ENCODE results near the gene ARHGEF10L.

DNA sequence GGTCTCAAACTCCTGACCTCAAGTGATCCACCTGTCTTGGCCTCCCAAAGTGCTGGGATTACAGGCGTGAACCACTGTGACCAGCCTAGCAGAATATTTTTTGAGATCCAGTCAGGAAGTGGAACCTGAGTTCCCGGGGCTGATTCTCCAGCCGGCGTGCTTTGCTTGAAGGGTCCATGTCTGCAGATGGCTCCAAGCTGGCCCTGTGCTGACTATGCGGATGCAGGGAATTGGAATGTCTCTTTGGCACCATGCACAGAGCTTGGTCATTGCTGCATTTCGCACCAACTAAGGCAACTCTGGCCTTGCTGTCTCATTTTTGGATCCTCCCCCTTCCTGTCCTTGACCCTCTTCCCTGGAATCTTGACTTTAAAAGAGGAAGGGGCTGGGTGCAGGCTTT, 28.1 kb downstream of the ARHGEF10L start:
- no peak for TF ChIP-seq ZNF174 (tag by site-specific recombination; IDR thresholded peaks at IDR 0.05)
- TF ChIP-seq, protein P1, sequence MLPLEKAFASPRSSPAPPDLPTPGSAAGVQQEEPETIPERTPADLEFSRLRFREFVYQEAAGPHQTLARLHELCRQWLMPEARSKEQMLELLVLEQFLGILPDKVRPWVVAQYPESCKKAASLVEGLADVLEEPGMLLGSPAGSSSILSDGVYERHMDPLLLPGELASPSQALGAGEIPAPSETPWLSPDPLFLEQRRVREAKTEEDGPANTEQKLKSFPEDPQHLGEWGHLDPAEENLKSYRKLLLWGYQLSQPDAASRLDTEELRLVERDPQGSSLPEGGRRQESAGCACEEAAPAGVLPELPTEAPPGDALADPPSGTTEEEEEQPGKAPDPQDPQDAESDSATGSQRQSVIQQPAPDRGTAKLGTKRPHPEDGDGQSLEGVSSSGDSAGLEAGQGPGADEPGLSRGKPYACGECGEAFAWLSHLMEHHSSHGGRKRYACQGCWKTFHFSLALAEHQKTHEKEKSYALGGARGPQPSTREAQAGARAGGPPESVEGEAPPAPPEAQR (tag by site-specific recombination; IDR thresholded peaks at IDR 0.05) = no peak
- TF ChIP-seq, protein P2, sequence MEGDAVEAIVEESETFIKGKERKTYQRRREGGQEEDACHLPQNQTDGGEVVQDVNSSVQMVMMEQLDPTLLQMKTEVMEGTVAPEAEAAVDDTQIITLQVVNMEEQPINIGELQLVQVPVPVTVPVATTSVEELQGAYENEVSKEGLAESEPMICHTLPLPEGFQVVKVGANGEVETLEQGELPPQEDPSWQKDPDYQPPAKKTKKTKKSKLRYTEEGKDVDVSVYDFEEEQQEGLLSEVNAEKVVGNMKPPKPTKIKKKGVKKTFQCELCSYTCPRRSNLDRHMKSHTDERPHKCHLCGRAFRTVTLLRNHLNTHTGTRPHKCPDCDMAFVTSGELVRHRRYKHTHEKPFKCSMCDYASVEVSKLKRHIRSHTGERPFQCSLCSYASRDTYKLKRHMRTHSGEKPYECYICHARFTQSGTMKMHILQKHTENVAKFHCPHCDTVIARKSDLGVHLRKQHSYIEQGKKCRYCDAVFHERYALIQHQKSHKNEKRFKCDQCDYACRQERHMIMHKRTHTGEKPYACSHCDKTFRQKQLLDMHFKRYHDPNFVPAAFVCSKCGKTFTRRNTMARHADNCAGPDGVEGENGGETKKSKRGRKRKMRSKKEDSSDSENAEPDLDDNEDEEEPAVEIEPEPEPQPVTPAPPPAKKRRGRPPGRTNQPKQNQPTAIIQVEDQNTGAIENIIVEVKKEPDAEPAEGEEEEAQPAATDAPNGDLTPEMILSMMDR (tag by site-specific recombination; IDR thresholded peaks at IDR 0.05) = no peak
- no peak for TF ChIP-seq ZNF423 (tag by site-specific recombination; IDR thresholded peaks at IDR 0.05)
- TF ChIP-seq, protein P3, sequence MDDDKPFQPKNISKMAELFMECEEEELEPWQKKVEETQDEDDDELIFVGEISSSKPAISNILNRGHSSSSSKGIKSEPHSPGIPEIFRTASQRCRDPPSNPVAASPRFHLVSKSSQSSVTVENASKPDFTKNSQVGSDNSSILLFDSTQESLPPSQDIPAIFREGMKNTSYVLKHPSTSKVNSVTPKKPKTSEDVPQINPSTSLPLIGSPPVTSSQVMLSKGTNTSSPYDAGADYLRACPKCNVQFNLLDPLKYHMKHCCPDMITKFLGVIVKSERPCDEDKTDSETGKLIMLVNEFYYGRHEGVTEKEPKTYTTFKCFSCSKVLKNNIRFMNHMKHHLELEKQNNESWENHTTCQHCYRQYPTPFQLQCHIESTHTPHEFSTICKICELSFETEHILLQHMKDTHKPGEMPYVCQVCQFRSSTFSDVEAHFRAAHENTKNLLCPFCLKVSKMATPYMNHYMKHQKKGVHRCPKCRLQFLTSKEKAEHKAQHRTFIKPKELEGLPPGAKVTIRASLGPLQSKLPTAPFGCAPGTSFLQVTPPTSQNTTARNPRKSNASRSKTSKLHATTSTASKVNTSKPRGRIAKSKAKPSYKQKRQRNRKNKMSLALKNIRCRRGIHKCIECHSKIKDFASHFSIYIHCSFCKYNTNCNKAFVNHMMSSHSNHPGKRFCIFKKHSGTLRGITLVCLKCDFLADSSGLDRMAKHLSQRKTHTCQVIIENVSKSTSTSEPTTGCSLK (tag by site-specific recombination; IDR thresholded peaks at IDR 0.05) = no peak
- no peak for TF ChIP-seq YY1 (tag by site-specific recombination; IDR thresholded peaks at IDR 0.05)
- no peak for TF ChIP-seq ZNF24 (tag by site-specific recombination; IDR thresholded peaks at IDR 0.05)
- TF ChIP-seq, protein P4, sequence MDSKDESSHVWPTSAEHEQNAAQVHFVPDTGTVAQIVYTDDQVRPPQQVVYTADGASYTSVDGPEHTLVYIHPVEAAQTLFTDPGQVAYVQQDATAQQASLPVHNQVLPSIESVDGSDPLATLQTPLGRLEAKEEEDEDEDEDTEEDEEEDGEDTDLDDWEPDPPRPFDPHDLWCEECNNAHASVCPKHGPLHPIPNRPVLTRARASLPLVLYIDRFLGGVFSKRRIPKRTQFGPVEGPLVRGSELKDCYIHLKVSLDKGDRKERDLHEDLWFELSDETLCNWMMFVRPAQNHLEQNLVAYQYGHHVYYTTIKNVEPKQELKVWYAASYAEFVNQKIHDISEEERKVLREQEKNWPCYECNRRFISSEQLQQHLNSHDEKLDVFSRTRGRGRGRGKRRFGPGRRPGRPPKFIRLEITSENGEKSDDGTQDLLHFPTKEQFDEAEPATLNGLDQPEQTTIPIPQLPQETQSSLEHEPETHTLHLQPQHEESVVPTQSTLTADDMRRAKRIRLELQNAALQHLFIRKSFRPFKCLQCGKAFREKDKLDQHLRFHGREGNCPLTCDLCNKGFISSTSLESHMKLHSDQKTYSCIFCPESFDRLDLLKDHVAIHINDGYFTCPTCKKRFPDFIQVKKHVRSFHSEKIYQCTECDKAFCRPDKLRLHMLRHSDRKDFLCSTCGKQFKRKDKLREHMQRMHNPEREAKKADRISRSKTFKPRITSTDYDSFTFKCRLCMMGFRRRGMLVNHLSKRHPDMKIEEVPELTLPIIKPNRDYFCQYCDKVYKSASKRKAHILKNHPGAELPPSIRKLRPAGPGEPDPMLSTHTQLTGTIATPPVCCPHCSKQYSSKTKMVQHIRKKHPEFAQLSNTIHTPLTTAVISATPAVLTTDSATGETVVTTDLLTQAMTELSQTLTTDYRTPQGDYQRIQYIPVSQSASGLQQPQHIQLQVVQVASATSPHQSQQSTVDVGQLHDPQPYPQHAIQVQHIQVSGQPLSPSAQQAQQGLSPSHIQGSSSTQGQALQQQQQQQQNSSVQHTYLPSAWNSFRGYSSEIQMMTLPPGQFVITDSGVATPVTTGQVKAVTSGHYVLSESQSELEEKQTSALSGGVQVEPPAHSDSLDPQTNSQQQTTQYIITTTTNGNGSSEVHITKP (tag by site-specific recombination; IDR thresholded peaks at IDR 0.05) = no peak
- TF ChIP-seq, protein P5, sequence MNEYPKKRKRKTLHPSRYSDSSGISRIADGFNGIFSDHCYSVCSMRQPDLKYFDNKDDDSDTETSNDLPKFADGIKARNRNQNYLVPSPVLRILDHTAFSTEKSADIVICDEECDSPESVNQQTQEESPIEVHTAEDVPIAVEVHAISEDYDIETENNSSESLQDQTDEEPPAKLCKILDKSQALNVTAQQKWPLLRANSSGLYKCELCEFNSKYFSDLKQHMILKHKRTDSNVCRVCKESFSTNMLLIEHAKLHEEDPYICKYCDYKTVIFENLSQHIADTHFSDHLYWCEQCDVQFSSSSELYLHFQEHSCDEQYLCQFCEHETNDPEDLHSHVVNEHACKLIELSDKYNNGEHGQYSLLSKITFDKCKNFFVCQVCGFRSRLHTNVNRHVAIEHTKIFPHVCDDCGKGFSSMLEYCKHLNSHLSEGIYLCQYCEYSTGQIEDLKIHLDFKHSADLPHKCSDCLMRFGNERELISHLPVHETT (tag by site-specific recombination; IDR thresholded peaks at IDR 0.05) = no peak
- no peak for TF ChIP-seq ZNF416 (tag by site-specific recombination; IDR thresholded peaks at IDR 0.05)
- no peak for TF ChIP-seq ZNF175 (tag by site-specific recombination; IDR thresholded peaks at IDR 0.05)
